GM21447 (cell line): ENCODE data around the gene MC4R.
"Not testable (repeated sequence)": the region's sequence is repeated elsewhere in the genome, so short reads cannot be mapped to it uniquely, and the experiment has no call there.

Source experiments
- ATAC-seq: cut with Tn5 transposase; IDR thresholded peaks from one replicate; pipeline ENCODE4 v1.9.1; 2021; ENCODE audit not compliant: unreplicated experiment

Gene MC4R

DNA sequence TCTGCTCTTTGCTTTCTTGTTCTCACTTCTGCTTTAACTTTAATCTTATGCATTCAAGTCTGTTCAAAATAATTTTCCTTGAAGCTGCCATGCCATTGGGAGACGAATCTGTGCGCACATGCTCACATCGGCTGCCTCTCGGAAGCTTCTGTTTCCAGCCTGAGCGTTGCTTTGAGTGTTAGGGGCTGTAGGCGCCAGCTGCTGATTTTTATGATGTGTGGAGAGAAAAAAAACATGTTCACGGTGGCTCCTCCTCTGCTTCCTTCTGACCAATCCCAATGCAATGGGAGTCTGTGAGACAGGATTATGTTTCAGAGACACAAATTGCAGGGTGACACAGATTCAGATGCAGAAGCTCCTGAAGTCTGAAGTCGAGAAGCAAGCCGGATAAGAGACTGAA, at the start of gene MC4R:
Gene MC4R (minus strand): TSS at position 180 of the 400 bp plus-strand sequence. CDS start 426 bp downstream, outside the sequence.
- ATAC-seq = no peak

GRCh38 chr18:60422306-60422705, 49.7 kb upstream of the MC4R start:
- not testable (repeated sequence) for ATAC-seq

DNA sequence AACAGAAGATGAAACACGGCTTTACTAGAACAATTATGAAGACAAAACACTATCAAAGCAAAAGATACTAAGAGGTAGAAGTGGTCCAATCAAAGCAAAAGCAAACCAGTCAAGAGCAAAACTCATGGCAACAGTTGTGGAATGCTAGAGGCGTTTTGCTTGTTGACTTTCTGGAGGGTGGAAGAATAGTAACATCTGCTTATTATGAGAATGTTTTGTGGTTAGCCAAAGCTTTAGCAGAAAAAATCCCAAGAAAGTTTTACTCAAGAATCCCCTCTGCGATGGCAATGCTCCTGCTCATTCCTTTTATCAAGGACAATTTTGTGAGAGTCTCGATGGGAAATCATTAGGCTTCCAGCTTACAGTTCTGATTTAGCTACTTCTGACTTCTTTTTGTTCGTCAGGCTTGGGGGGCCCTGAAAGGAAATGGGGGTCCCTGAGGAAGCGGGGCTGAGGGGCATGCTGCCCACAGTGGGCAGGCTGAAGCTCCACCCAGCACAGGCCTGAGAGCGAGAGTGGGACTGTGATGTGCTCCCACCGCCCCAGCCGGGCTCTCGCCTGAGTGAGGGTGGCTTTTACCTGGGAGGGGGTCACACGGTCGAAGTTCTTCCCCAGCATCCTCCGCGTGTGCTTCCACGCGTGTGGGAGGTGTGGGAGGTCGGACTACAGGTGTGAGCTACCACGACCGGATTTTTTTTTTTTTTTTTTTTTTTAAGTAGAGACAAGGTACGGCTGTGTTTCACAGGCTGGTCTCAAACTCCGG, 49.0 kb upstream of the MC4R start:
- no peak for ATAC-seq

DNA sequence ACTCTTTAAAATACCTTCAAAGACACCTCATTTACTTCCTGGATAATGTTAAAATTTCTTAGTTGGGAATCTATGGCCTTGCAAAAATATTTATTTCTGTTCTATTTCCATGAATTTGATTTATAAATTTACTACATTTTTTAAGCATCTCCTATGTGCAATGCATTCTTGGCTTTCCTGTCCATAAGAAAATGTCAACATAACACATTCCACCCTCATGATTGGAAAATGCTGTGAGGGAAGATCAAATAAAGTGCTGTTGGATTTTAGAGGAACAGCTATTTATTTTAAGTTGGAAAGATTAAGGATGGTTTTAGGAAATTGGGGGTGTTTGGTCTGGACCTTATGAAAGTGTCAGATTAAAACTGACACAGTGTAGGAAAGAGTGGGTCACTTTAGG, 45.4 kb upstream of the MC4R start:
- ATAC-seq = no peak

GRCh38 chr18:60413944-60414547, 41.5 kb upstream of the MC4R start:
- ATAC-seq = no peak

GRCh38 chr18:60411715-60412114, 39.1 kb upstream of the MC4R start:
- no peak for ATAC-seq

DNA sequence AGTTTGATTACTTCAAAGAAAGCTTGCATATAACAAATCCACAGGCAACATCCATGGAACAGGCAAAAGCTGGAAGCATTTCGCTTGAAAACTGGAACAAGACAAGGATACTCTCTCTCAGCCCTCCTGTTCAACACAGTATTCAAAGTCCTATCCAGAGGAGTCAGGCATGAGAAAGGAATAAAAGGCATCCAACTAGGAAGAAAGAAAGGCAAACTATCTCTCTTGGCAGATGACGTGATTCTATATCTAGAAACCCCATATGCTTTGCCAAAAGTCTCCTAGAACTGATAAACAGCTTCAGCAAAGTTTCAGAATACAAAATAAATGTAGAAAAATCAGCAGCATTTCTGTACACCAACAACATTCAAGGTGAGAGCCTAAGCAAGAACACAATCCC, 34.1 kb upstream of the MC4R start:
- no peak for ATAC-seq

DNA sequence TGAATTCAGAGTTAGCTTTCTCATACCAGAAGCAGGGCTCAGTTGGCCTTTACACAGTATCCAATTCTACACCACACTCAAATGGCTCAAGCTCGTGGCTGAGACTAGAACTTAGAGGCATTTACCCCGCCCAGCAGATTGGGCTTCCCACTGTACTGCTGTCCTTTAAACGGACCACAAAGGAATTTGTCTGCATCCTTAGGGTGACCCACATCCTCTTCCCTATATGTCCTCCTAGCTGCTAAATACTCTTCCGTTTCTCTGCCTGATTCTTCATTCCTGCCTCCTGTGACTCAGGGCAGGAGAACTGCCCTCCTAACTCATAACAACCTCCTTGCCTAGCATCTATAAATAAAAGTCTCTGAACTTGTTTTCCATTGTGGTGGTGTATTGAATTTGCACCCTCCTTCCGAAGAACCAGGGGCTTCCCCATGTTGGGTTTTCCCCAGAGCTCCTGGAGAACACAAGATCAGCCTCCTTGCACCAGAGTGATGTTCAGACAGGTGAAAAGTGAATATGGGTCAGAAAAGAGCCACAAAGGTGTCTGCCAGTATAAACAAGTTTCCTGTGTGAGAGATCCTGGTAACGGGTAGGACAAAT, 32.0 kb upstream of the MC4R start:
- ATAC-seq = no peak

DNA sequence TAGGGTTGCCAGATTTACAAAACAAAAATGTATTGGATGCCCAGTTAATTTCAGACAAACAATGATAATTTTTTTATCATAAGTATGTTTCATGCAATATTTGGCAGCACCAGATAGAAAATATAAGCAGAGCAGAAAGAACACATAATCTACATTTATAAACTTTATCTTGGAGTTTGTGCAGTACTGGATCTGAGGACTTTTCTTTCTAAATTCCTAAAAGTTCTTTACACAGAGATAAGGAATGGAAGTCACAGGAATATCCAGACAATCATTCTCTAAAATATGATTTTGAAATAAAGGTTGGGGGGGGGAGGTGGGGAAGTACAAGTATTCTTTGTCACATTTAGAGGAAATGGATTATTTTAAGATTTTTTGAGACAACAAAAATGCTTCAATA, 28.8 kb upstream of the MC4R start:
- no peak for ATAC-seq

DNA sequence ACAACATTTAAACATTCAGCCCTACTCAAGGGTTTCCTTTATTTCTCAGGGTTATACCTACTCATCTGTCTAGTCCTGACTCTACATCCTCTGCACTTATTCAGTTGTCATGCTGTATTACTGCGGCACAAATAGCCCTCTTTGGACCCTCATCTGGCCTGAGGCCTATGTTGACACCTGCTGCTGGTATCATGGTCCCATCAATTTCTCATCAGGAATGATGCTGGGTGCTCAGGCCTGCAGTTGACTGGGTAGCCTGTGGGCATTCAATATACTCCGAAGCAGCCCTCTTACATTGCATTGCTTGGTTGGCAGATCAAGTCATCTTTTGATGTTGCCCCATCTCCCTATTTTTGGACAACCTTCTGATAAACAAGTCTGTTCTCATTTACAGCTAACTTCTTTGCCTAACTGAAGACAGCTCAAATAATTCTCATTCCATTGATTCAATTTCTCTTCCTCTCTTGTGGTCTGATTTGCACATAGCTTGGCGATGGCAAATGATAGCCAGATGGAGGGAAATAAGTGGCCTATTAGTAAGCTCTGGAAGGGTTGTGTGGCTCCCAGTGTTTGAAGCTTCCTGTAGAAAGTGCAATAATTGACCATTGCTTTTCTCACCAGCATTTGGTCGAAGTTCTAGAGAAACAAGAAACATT, 19.1 kb upstream of the MC4R start:
- ATAC-seq = no peak

GRCh38 chr18:60389314-60389713, 16.7 kb upstream of the MC4R start:
- no peak for ATAC-seq

GRCh38 chr18:60385693-60386092, 13.1 kb upstream of the MC4R start:
- ATAC-seq = no peak

- ATAC-seq = no peak
Observed at GRCh38 chr18:60383893-60384292, 11.3 kb upstream of the MC4R start.

- no peak for ATAC-seq
Observed at GRCh38 chr18:60377778-60378469, 5.3 kb upstream of the MC4R start.

- ATAC-seq = no peak
Observed at GRCh38 chr18:60372132-60372531, 443 bp downstream of the MC4R start.

DNA sequence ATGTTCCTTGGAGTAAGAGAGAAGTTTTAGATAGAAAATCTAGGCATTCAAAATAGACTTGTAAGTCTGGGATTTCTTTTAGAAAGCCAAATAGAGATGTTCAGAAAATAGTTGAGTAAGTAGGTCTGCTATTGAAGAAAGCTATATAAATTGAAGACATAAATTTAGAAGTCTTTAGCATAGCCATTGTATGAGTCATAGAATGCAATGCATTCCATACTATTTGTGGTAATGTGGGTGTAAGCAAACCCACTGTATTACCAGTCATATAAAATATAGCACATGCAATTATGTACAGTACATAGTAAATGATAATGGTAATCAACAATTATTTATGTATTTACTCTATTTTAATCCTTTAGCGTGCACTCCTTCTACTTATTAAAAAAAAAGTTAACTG, 14.1 kb downstream of the MC4R start:
- ATAC-seq = no peak

DNA sequence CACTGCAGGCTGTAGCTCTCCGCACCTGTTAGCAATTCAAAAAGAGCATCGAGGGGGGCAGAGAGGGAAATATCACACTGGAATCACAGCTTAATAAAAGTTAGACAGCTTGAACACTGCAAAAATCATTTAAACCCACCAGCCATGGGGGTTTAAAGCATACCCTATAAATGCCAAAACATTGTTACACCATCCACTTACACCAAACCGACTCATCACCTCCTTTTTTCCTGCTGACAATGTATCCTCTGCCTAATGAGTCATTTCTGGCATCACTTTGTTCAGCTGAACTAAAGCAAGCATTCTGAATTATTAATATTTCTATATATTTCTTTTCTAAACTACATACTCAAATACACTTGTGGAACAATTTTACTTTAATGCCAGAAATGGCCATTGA, 21.6 kb downstream of the MC4R start:
- no peak for ATAC-seq

GRCh38 chr18:60350150-60350549, 22.4 kb downstream of the MC4R start:
- no peak for ATAC-seq

GRCh38 chr18:60347526-60348045, 25.0 kb downstream of the MC4R start:
- ATAC-seq = no peak

DNA sequence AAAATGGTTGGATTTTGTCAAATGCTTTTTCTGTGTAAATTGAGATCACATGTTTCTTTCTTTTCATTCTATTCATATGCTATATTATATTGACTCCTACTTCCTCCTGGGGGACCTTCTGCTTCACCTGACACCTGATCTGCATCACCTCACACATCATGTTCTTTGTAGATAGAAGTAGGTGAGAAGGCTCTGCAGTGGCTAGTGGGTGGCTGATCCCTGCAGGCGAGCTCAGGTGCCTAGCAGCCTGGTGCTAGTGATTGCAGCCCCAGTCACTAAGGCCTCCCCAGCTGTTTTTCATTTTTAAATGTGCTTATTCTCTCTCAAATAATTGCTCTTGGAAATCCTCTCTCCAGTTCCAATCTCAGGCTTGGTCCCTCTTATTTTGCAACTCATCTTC, 33.6 kb downstream of the MC4R start:
- no peak for ATAC-seq

DNA sequence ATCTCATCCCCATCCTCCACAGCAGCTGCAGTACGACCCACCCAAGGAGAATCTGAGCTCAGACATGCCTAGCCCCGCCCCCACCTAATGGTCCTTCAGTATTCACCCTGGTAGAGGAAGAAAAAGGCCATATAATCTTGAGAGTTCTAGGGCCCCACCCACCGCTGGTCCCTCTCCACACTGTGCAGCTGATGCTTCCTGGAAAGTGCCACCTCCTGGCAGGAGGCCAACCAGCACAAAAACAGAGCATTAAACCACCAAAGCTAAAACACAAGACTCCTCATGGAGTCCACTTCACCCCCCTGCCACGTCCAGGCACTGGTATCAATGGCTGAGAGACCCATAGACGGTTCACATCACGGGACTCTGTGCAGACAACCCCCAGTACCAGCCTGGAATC, 40.7 kb downstream of the MC4R start:
- ATAC-seq = no peak
